ENCODE data around the gene PHAF1.

DNA sequence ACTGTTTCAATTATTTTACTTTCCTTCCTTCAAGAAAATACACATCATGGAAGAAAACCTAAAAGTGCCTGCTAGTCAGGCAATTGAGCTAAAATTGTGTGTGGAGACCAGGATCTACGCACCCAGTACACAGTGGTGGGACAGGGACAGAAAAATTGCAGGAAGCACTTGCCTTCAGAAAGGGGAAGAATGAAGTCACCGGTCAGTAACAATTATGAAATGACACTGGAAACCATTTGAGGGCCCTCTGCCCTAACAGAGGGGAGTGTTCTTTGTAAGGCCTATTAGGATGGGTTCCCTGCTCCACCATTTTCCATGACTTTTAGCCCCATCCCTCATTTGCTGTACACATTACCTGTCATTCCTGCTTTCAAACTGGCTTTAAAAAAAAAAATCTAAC lies 4.5 kb upstream of the PHAF1 start:
- TF ChIP-seq YY1 (IDR thresholded peaks at IDR 0.05) (no peak), RAD21 (IDR thresholded peaks at IDR 0.05) (no peak), JUND (IDR thresholded peaks at IDR 0.05) (no peak), HNF4G (IDR thresholded peaks at IDR 0.05) (no peak), TAF1 (conservative IDR thresholded peaks at IDR 0.05) (no peak), SP1 (IDR thresholded peaks at IDR 0.05) (no peak), FOXA1 (IDR thresholded peaks at IDR 0.05) (no peak), FOXA2 (IDR thresholded peaks at IDR 0.05) (no peak), GABPA (IDR thresholded peaks at IDR 0.05 in 1 of 2, conservative IDR thresholded peaks at IDR 0.05 in 1 of 2) (no peak)
- TF ChIP-seq, protein P1, sequence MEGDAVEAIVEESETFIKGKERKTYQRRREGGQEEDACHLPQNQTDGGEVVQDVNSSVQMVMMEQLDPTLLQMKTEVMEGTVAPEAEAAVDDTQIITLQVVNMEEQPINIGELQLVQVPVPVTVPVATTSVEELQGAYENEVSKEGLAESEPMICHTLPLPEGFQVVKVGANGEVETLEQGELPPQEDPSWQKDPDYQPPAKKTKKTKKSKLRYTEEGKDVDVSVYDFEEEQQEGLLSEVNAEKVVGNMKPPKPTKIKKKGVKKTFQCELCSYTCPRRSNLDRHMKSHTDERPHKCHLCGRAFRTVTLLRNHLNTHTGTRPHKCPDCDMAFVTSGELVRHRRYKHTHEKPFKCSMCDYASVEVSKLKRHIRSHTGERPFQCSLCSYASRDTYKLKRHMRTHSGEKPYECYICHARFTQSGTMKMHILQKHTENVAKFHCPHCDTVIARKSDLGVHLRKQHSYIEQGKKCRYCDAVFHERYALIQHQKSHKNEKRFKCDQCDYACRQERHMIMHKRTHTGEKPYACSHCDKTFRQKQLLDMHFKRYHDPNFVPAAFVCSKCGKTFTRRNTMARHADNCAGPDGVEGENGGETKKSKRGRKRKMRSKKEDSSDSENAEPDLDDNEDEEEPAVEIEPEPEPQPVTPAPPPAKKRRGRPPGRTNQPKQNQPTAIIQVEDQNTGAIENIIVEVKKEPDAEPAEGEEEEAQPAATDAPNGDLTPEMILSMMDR (IDR thresholded peaks at IDR 0.05; ENCODE audit: low read depth, low read length, missing input control) = no peak
- TF ChIP-seq, protein P2, sequence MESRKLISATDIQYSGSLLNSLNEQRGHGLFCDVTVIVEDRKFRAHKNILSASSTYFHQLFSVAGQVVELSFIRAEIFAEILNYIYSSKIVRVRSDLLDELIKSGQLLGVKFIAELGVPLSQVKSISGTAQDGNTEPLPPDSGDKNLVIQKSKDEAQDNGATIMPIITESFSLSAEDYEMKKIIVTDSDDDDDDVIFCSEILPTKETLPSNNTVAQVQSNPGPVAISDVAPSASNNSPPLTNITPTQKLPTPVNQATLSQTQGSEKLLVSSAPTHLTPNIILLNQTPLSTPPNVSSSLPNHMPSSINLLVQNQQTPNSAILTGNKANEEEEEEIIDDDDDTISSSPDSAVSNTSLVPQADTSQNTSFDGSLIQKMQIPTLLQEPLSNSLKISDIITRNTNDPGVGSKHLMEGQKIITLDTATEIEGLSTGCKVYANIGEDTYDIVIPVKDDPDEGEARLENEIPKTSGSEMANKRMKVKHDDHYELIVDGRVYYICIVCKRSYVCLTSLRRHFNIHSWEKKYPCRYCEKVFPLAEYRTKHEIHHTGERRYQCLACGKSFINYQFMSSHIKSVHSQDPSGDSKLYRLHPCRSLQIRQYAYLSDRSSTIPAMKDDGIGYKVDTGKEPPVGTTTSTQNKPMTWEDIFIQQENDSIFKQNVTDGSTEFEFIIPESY (IDR thresholded peaks at IDR 0.05) = no peak
- TF ChIP-seq, protein P3, sequence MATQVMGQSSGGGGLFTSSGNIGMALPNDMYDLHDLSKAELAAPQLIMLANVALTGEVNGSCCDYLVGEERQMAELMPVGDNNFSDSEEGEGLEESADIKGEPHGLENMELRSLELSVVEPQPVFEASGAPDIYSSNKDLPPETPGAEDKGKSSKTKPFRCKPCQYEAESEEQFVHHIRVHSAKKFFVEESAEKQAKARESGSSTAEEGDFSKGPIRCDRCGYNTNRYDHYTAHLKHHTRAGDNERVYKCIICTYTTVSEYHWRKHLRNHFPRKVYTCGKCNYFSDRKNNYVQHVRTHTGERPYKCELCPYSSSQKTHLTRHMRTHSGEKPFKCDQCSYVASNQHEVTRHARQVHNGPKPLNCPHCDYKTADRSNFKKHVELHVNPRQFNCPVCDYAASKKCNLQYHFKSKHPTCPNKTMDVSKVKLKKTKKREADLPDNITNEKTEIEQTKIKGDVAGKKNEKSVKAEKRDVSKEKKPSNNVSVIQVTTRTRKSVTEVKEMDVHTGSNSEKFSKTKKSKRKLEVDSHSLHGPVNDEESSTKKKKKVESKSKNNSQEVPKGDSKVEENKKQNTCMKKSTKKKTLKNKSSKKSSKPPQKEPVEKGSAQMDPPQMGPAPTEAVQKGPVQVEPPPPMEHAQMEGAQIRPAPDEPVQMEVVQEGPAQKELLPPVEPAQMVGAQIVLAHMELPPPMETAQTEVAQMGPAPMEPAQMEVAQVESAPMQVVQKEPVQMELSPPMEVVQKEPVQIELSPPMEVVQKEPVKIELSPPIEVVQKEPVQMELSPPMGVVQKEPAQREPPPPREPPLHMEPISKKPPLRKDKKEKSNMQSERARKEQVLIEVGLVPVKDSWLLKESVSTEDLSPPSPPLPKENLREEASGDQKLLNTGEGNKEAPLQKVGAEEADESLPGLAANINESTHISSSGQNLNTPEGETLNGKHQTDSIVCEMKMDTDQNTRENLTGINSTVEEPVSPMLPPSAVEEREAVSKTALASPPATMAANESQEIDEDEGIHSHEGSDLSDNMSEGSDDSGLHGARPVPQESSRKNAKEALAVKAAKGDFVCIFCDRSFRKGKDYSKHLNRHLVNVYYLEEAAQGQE (IDR thresholded peaks at IDR 0.05) = no peak
- TF ChIP-seq, protein P4, sequence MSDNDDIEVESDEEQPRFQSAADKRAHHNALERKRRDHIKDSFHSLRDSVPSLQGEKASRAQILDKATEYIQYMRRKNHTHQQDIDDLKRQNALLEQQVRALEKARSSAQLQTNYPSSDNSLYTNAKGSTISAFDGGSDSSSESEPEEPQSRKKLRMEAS (IDR thresholded peaks at IDR 0.05) = no peak
